ENCODE measurements around the gene MT1E. TPM values are rescaled to one million over a fixed set of nuclear protein-coding genes. Genes with fewer than 3 reads are reported as not detected.
A peak's percentile ranks its signal among the peaks of the same experiment; 100 is the strongest.
"Not testable (repeated sequence)": the region's sequence is repeated elsewhere in the genome, so short reads cannot be mapped to it uniquely, and the experiment has no call there.

MT1E gene
- total RNA-seq, 1 experiment from 2014 or later: 114 TPM

GRCh38 chr16:56662357-56663354 lies 37.1 kb downstream of the MT1E start (continued):
- TF ChIP-seq AR (CRISPR knock-in tag; IDR thresholded peaks at IDR 0.05): no peak

DNA sequence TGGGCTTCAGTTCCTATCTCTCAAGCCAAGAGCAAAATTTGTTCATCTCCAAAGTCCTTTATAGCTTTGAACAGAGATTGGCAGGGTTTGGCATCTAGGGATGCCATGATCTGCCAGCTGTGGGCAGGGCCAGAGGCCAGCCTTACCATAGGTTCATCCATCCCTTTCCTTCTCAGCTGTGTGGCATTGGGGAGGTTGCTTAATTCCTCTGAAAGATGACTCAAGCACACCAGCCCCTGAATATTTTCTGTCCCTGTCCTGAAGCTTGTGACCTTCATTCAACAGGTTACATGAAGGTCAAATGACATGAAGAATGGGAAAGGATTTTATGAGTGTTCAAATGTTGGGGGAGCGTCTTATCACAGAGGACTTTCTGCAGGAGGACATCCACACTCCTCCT lies 38.9 kb downstream of the MT1E start:
- Mint-ChIP-seq H3K9me3 (no peaks in the 10 kb centered on the region), H3K36me3 (0 out of 2 replicates have a peak, but pooled peaks cover under 1% of the 10 kb centered on the region), H3K4me3 (no peak overlapping the region), H3K27ac (no peak overlapping the region), H3K4me1 (peaks cover 37% of the 10 kb centered on the region), H3K27me3 (ENCODE audit: low read depth) (peaks cover 100% of the 10 kb centered on the region)
- DNase-seq (ENCODE audit: low spot score): no peak
- ChIA-PET CTCF (interaction anchor here (1.1 kb wide), 1 partner anchor 37 kb away, joined by 3 read pairs; no protein-coding TSS in a partner anchor), POLR2A (interaction anchor here (1.0 to 1.4 kb wide), 3 partner anchors 19 to 54 kb away, joined by 3 to 5 read pairs (median 4); partner anchors contain the start of gene MT1E)
- ATAC-seq: no peak
- TF ChIP-seq ZNF671 (CRISPR knock-in tag; IDR thresholded peaks at IDR 0.05): no peak
- no peak for TF ChIP-seq MXD4 (CRISPR knock-in tag; IDR thresholded peaks at IDR 0.05; ENCODE audit: borderline replicate concordance)
- TF ChIP-seq, protein P1, sequence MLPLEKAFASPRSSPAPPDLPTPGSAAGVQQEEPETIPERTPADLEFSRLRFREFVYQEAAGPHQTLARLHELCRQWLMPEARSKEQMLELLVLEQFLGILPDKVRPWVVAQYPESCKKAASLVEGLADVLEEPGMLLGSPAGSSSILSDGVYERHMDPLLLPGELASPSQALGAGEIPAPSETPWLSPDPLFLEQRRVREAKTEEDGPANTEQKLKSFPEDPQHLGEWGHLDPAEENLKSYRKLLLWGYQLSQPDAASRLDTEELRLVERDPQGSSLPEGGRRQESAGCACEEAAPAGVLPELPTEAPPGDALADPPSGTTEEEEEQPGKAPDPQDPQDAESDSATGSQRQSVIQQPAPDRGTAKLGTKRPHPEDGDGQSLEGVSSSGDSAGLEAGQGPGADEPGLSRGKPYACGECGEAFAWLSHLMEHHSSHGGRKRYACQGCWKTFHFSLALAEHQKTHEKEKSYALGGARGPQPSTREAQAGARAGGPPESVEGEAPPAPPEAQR (CRISPR knock-in tag; IDR thresholded peaks at IDR 0.05): no peak
- no peak for TF ChIP-seq ZBTB43 (CRISPR knock-in tag; IDR thresholded peaks at IDR 0.05)
- no peak for TF ChIP-seq RELA (CRISPR knock-in tag; IDR thresholded peaks at IDR 0.05; ENCODE audit: borderline replicate concordance)

- H3K9me3 Mint-ChIP-seq: not testable (repeated sequence)
These were observed 40.0 kb downstream of the MT1E start for GRCh38 chr16:56665286-56666261.

DNA sequence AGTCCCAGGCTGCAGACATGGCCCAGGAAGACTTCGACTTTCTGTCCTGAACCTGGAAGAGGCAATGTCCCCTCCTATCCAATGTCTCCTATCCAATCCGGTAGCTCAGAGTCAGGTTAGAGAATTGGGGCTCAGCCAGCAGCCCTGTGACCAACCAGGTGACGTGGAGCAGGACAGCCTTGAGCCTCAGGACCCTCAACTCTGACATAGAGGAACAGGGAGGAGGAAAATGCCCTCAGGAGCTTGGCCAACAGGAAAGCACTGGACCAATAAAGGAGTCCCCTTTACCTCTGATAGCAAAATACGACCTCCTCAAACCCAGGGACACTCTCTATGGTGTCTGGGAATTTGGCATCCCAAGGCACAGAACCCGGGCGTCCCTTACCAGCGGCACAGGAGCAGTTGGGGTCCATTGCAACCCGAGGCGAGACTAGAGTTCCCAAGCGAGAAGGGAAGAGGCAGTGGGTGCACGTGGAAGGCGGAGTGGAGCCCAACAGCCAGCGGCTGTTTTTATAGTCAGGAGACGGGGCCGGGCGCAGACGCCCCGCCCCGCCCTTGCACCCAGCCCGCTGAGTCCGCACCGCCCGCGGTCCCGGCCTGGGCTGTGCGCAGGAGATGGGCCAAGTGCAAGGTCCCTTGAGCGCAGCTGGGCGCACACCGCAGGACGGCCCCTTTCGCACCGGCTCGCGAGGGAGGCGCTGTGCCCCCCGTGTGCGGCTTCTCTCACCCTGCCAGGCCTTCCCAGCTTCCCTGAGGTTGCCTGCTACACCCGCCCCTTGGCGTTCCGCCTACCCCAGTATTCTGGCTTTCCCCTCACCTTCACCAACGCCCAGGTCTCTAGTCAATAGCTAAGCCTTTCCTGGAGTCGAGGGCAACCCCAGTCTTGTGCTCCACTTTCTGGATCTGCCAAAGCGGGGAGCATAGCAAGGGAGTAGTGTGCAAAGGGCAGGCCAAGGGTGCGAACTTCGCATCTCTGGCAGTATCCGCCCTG lies 42.3 kb downstream of the MT1E start, which contains the start of gene MT1G:
Gene MT1G, minus strand, starts transcription at position 485 of the 991 bp plus-strand sequence. Its CDS starts 72 bp downstream, at position 413.
- peak; percentile 65 for DNase-seq (ENCODE audit: low spot score)
- CTCF ChIA-PET: interaction anchor here (0.5 to 3.6 kb wide), 8 partner anchors 8 to 502 kb away, joined by 3 to 24 read pairs (median 4); no protein-coding TSS in a partner anchor
- Mint-ChIP-seq H3K4me3 (peak within 1 kb of the TSS; percentile 74), H3K27me3 (ENCODE audit: low read depth) (peaks cover 100% of the 10 kb centered on the region), H3K4me1 (peaks cover 44% of the 10 kb centered on the region), H3K9me3 (no peaks in the 10 kb centered on the region), H3K36me3 (no peaks in the 10 kb centered on the region), H3K27ac (no peak within 1 kb of the TSS)
- POLR2A ChIA-PET: interaction anchor here (1.5 to 3.4 kb wide), 6 partner anchors 8 to 60 kb away, joined by 4 to 46 read pairs (median 18); partner anchors contain the start of genes MT1E, MT1X and MT2A
- TF ChIP-seq NFYB (CRISPR knock-in tag; conservative IDR thresholded peaks at IDR 0.05; ENCODE audit: low read depth) (no peak), MAX (CRISPR knock-in tag; IDR thresholded peaks at IDR 0.05) (peak; percentile 75), EMX1 (CRISPR knock-in tag; IDR thresholded peaks at IDR 0.05) (0 out of 2 replicates have a peak, but pooled peaks have one; percentile 12)
- TF ChIP-seq, protein P2, sequence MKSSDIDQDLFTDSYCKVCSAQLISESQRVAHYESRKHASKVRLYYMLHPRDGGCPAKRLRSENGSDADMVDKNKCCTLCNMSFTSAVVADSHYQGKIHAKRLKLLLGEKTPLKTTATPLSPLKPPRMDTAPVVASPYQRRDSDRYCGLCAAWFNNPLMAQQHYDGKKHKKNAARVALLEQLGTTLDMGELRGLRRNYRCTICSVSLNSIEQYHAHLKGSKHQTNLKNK (CRISPR knock-in tag; IDR thresholded peaks at IDR 0.05): no peak
- TF ChIP-seq, protein P3, sequence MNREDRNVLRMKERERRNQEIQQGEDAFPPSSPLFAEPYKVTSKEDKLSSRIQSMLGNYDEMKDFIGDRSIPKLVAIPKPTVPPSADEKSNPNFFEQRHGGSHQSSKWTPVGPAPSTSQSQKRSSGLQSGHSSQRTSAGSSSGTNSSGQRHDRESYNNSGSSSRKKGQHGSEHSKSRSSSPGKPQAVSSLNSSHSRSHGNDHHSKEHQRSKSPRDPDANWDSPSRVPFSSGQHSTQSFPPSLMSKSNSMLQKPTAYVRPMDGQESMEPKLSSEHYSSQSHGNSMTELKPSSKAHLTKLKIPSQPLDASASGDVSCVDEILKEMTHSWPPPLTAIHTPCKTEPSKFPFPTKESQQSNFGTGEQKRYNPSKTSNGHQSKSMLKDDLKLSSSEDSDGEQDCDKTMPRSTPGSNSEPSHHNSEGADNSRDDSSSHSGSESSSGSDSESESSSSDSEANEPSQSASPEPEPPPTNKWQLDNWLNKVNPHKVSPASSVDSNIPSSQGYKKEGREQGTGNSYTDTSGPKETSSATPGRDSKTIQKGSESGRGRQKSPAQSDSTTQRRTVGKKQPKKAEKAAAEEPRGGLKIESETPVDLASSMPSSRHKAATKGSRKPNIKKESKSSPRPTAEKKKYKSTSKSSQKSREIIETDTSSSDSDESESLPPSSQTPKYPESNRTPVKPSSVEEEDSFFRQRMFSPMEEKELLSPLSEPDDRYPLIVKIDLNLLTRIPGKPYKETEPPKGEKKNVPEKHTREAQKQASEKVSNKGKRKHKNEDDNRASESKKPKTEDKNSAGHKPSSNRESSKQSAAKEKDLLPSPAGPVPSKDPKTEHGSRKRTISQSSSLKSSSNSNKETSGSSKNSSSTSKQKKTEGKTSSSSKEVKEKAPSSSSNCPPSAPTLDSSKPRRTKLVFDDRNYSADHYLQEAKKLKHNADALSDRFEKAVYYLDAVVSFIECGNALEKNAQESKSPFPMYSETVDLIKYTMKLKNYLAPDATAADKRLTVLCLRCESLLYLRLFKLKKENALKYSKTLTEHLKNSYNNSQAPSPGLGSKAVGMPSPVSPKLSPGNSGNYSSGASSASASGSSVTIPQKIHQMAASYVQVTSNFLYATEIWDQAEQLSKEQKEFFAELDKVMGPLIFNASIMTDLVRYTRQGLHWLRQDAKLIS (CRISPR knock-in tag; IDR thresholded peaks at IDR 0.05; ENCODE audit: borderline replicate concordance): peak; percentile 81; the same call in 1 of the 2 replicates
- peak; percentile 60 for ATAC-seq

More at GRCh38 chr16:56665286-56666261, 40.0 kb downstream of the MT1E start:
- DNase-seq (ENCODE audit: low spot score); H3K4me3 Mint-ChIP-seq; H3K27ac Mint-ChIP-seq; H3K36me3 Mint-ChIP-seq; ATAC-seq: not testable (repeated sequence)
- ChIA-PET CTCF (interaction anchor here (1.1 kb wide), 1 partner anchor 36 kb away, joined by 3 read pairs; no protein-coding TSS in a partner anchor), POLR2A (interaction anchor here (1.0 to 1.4 kb wide), 2 partner anchors 39 to 55 kb away, joined by 3 to 4 read pairs; partner anchors contain the start of gene MT1E)
- Mint-ChIP-seq H3K27me3 (ENCODE audit: low read depth) (peaks cover 100% of the 10 kb centered on the region), H3K4me1 (peaks cover 45% of the 10 kb centered on the region)

All from WTC11 (cell line).